GM18520 (cell line): ENCODE results near the gene OR2H1.
"Not testable (repeated sequence)": the region's sequence is repeated elsewhere in the genome, so short reads cannot be mapped to it uniquely, and the experiment has no call there.

Source experiments
- ATAC-seq: cut with Tn5 transposase; IDR thresholded peaks from one replicate; pipeline ENCODE4 v1.9.1; 2021; ENCODE audit not compliant: unreplicated experiment

OR2H1 gene

GRCh38 chr6:29456971-29457370, at the start of gene OR2H1, which contains the start of gene OR11A1:
Gene OR2H1 (plus strand): TSS chr6:29457155. CDS start chr6:29461770, 4,615 bp downstream.
Gene OR11A1 (minus strand): TSS chr6:29457071. CDS start chr6:29427641, 29,430 bp downstream.
- ATAC-seq, result no peak

GRCh38 chr6:29414588-29414987, 42.4 kb upstream of the OR2H1 start, which contains the start of gene OR12D1:
Gene OR12D1 (plus strand): TSS chr6:29414928.
- ATAC-seq, result no peak

- ATAC-seq, result no peak
These were observed 37.4 kb upstream of the OR2H1 start for GRCh38 chr6:29419516-29419915.

- no peak for ATAC-seq
These were observed 32.8 kb upstream of the OR2H1 start for GRCh38 chr6:29424168-29424567.

- ATAC-seq, result no peak
These were observed 32.4 kb upstream of the OR2H1 start for GRCh38 chr6:29424575-29424974.

- no peak for ATAC-seq
These were observed 31.9 kb upstream of the OR2H1 start for GRCh38 chr6:29425075-29425474.

- no peak for ATAC-seq
These were observed 30.3 kb upstream of the OR2H1 start for GRCh38 chr6:29426654-29427053.

- not testable (repeated sequence) for ATAC-seq
These were observed 20.2 kb upstream of the OR2H1 start for GRCh38 chr6:29436730-29437129.

GRCh38 chr6:29439006-29439405, 17.9 kb upstream of the OR2H1 start, which contains the start of gene OR10C1:
Gene OR10C1 (plus strand): TSS chr6:29439306. CDS start chr6:29440016, 710 bp downstream.
- no peak for ATAC-seq

GRCh38 chr6:29442719-29443118, 14.2 kb upstream of the OR2H1 start:
- no peak for ATAC-seq

- not testable (repeated sequence) for ATAC-seq
These were observed 12.9 kb upstream of the OR2H1 start for GRCh38 chr6:29444031-29444430.

- no peak for ATAC-seq
These were observed 9.3 kb upstream of the OR2H1 start for GRCh38 chr6:29447670-29448069.

GRCh38 chr6:29451471-29452193, 5.3 kb upstream of the OR2H1 start:
- no peak for ATAC-seq

GRCh38 chr6:29461021-29461814, 4.3 kb downstream of the OR2H1 start:
- ATAC-seq, result no peak

GRCh38 chr6:29462022-29462421, 5.1 kb downstream of the OR2H1 start:
- no peak for ATAC-seq

GRCh38 chr6:29465279-29465678, 8.3 kb downstream of the OR2H1 start:
- ATAC-seq, result no peak

- ATAC-seq, result no peak
These were observed 8.8 kb downstream of the OR2H1 start for GRCh38 chr6:29465801-29466200.

- no peak for ATAC-seq
These were observed 9.3 kb downstream of the OR2H1 start for GRCh38 chr6:29466241-29466640.

- ATAC-seq, result no peak
These were observed 18.0 kb downstream of the OR2H1 start for GRCh38 chr6:29474996-29475395.

GRCh38 chr6:29477923-29478450, 21.0 kb downstream of the OR2H1 start:
- no peak for ATAC-seq

GRCh38 chr6:29478740-29479139, 21.8 kb downstream of the OR2H1 start:
- ATAC-seq, result no peak

GRCh38 chr6:29479560-29479959, 22.6 kb downstream of the OR2H1 start:
- no peak for ATAC-seq
